Nephron (organoid): Measurements from ENCODE around the gene FGGY.
"Not testable (repeated sequence)": the region's sequence is repeated elsewhere in the genome, so short reads cannot be mapped to it uniquely, and the experiment has no call there.

Source experiments
- H3K27ac Mint-ChIP-seq, 3 experiments: 2 replicates each; pipeline ENCODE4 v1.8.0; 2020; ENCODE audit warnings: mixed read lengths in 3 of 3, mild to moderate bottlenecking in 2 of 3, moderate library complexity in 1 of 3
- H3K27me3 Mint-ChIP-seq: 2 replicates; pipeline ENCODE4 v1.8.0; 2021; ENCODE audit warnings: low read depth, mild to moderate bottlenecking, moderate library complexity, mixed read lengths
- H3K36me3 Mint-ChIP-seq: 2 replicates; pipeline ENCODE4 v1.8.0; 2020; ENCODE audit warnings: low read depth, mixed read lengths
- H3K4me1 Mint-ChIP-seq: 2 replicates; pipeline ENCODE4 v1.8.0; 2020; ENCODE audit warnings: mixed read lengths
- H3K4me3 Mint-ChIP-seq, 3 experiments: 2 replicates each; pipeline ENCODE4 v1.8.0; 2020; ENCODE audit warnings: mild to moderate bottlenecking in 3 of 3, mixed read lengths in 3 of 3, moderate library complexity in 2 of 3
- H3K9me3 Mint-ChIP-seq: 2 replicates; pipeline ENCODE4 v1.8.0; 2020; ENCODE audit warnings: mixed read lengths
- CTCF ChIP-seq, 3 experiments: fragments of 200-600 bp; sonication (generic); IDR thresholded peaks; one replicate each; pipeline ENCODE4 v1.5.0; 2021; ENCODE audit warnings: antibody characterized with exemption in 3 of 3; ENCODE audit not compliant: unreplicated experiment in 3 of 3

Gene FGGY

DNA sequence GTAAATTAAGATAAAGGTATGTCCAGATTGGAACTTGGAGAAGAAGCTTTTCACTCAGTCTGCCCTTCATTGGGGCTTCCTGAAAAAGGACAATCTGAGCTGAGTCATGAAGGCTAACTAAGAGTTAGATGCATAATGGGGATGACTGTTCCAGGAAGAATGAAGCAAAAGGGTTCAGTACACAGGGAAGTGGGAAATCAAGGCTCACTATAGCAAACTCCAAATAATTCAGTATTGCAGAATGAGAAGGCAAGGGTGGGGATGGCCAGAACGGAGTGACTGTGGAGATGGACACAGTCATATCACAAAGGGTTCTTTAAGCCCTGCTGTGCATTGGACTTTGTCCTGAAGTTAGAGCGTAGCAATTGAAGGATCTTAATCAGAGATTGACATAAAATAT is 158.3 kb downstream of the FGGY start:
- TF ChIP-seq CTCF (IDR thresholded peaks at IDR 0.05; ENCODE audit: unreplicated experiment in 3 of 3) = no peak
- H3K27me3 Mint-ChIP-seq = no peaks in the 10 kb centered on the region
- no peak overlapping the region for H3K27ac Mint-ChIP-seq
- H3K9me3 Mint-ChIP-seq = peaks cover 11% of the 10 kb centered on the region
- H3K36me3 Mint-ChIP-seq = peaks cover 12% of the 10 kb centered on the region
- no peak overlapping the region for H3K4me3 Mint-ChIP-seq
- H3K4me1 Mint-ChIP-seq = peaks cover 7% of the 10 kb centered on the region

DNA sequence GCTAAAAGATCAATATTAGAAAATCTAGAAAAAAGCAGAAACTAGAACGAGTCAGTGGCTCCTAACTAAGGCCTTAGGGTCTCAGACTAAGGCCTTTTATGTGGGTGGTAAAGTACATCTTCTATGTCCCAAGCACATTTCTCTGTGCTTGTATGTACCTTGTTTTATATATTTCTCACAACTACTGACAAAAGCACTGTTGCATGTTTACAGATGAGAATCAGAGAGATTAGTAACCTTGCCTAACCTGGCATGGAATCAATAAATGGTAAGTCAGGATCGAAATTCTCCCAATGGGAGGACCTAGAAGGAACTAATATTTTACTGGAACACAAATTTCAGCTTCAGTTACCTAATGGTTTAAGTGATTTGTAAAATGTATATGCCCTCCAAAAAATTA is 160.9 kb downstream of the FGGY start:
- Mint-ChIP-seq H3K36me3 (peaks cover 21% of the 10 kb centered on the region), H3K4me1 (no peaks in the 10 kb centered on the region), H3K9me3 (peaks cover 18% of the 10 kb centered on the region), H3K27me3 (no peaks in the 10 kb centered on the region), H3K27ac (no peak overlapping the region), H3K4me3 (no peak overlapping the region)
- no peak for TF ChIP-seq CTCF (IDR thresholded peaks at IDR 0.05; ENCODE audit: unreplicated experiment in 3 of 3)

DNA sequence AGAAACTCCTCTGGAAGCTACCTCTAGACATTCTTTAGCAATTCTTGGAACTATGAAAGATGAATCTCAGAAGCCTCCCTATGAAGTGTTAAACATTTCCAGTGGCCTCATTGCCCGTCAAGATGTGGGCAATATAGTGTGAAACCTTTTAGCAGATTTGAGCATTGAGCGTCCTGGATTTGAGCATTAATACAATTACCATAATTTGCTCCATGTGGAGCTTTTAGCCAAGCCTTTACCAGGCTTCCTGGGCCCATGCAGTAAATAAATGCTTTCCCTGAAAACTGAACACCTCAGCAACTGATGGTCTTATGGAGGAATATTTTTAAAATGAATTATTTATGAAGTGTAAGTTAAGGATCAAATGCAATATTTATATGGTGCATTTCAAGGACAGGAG is 162.0 kb downstream of the FGGY start:
- Mint-ChIP-seq H3K27ac (no peak overlapping the region), H3K4me1 (no peaks in the 10 kb centered on the region), H3K9me3 (peaks cover 18% of the 10 kb centered on the region), H3K27me3 (no peaks in the 10 kb centered on the region), H3K36me3 (peaks cover 21% of the 10 kb centered on the region), H3K4me3 (no peak overlapping the region)
- no peak for TF ChIP-seq CTCF (IDR thresholded peaks at IDR 0.05; ENCODE audit: unreplicated experiment in 3 of 3)

DNA sequence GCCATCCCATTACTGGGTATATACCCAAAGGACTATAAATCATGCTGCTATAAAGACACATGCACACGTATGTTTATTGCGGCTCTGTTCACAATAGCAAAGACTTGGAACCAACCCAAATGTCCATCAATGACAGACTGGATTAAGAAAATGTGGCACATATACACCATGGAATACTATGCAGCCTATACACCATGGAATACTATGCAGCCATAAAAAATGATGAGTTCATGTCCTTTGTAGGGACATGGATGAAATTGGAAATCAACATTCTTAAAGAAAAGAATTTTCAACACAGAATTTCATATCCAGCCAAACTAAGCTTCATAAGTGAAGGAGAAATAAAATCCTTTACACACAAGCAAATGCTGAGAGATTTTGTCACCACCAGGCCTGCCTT is 166.0 kb downstream of the FGGY start:
- Mint-ChIP-seq H3K9me3 (peaks cover 24% of the 10 kb centered on the region), H3K36me3 (peaks cover 21% of the 10 kb centered on the region)
- H3K4me3 Mint-ChIP-seq, H3K4me1 Mint-ChIP-seq, H3K27ac Mint-ChIP-seq, H3K27me3 Mint-ChIP-seq: not testable (repeated sequence)

- peaks cover 20% of the 10 kb centered on the region for H3K36me3 Mint-ChIP-seq
- not testable (repeated sequence) for H3K4me3 Mint-ChIP-seq, H3K4me1 Mint-ChIP-seq, H3K27ac Mint-ChIP-seq, H3K27me3 Mint-ChIP-seq
- peaks cover 24% of the 10 kb centered on the region for H3K9me3 Mint-ChIP-seq
These were observed 168.6 kb downstream of the FGGY start for GRCh38 chr1:59465478-59465877.

DNA sequence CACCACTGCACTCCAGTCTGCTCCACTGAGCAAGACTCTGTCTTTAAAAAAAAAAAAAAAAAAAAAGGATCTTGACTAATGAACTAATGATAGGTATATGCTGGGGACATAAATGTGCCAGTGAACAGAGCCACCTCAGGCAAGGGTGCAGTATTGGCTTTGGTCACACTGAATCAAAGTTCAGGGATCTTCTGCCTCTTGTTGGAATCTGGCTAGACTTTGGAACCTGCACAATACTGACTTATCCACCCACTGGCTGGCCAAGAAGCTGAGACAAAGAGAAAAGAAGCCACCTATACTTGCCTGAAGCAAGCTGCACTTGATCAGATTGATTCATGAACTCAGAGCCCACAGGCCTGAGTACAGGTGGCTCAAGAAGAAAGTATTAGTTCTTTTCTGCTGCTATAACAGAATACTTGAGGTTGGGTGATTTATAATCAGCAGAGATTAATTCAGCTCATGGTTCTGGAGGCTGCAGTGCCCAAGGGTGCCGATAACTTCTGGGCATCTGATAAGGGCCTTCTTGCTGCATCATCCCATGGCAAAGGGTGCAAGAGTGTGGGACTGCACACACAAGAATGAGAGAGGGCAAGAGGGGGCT is 172.0 kb downstream of the FGGY start:
- H3K4me1 Mint-ChIP-seq = no peaks in the 10 kb centered on the region
- peaks cover 18% of the 10 kb centered on the region for H3K36me3 Mint-ChIP-seq
- H3K27me3 Mint-ChIP-seq = no peaks in the 10 kb centered on the region
- no peak overlapping the region for H3K27ac Mint-ChIP-seq
- H3K4me3 Mint-ChIP-seq = no peak overlapping the region
- no peak for TF ChIP-seq CTCF (IDR thresholded peaks at IDR 0.05; ENCODE audit: unreplicated experiment in 3 of 3)
- H3K9me3 Mint-ChIP-seq = peaks cover 23% of the 10 kb centered on the region

- Mint-ChIP-seq H3K9me3 (peaks cover 17% of the 10 kb centered on the region), H3K36me3 (peaks cover 18% of the 10 kb centered on the region), H3K4me1 (peaks cover 11% of the 10 kb centered on the region)
- H3K27me3 Mint-ChIP-seq, H3K4me3 Mint-ChIP-seq, H3K27ac Mint-ChIP-seq: not testable (repeated sequence)
These were observed 175.2 kb downstream of the FGGY start for GRCh38 chr1:59471991-59472570.
